NCI-H460 (cell line): ENCODE data around the gene PRR5L. TPM values are rescaled to one million over a fixed set of nuclear protein-coding genes. Genes with fewer than 3 reads are reported as not detected.

ENCODE experiments used
- small RNA-seq, 2 experiments: library from RNA; depleted of rRNA; stranded (forward); fragments of <200 nt; gene quantifications; one replicate each; pipeline ENCODE3, GENCODE V24; 2014
- total RNA-seq: library from RNA; depleted of rRNA; stranded (reverse); fragments of >200 nt; shearing (Covaris generic); gene quantifications from 2 replicates; pipeline ENCODE4 v1.2.3, GENCODE V29; 2014; rRNA removed

PRR5L gene
- total RNA-seq, 1 experiment from 2014 or later: 54.0 TPM

Small RNA genes within 50 kb of the gene (small RNA-seq; reads per million reads assigned to genes)
- 0 reads per million in 2 experiments for gene AC061999.1

Other genes with a start within 250 kb of the PRR5L start
- 28.0 and 29.3 TPM in 2 replicates for gene COMMD9, start 6.9 kb upstream of the PRR5L start, total RNA-seq
- gene TRAF6, start 214.0 kb downstream of the PRR5L start, total RNA-seq: 5.5 and 7.8 TPM in 2 replicates